NCI-H2196 (cell line): ENCODE measurements around the gene DYRK1A.
A peak's percentile ranks its signal among the peaks of the same experiment; 100 is the strongest.
"Not testable (repeated sequence)": the region's sequence is repeated elsewhere in the genome, so short reads cannot be mapped to it uniquely, and the experiment has no call there.

Source experiments
- DNase-seq: peaks from one replicate; lab custom pipeline; 2025; ENCODE audit not compliant: unreplicated experiment; lab: John Stamatoyannopoulos, UW

The DYRK1A gene

GRCh38 chr21:37366482-37367316 lies at the start of gene DYRK1A:
Gene DYRK1A (plus strand): TSS chr21:37366773. CDS start chr21:37420375, 53,602 bp downstream.
- peak; percentile 99 for DNase-seq

DNA sequence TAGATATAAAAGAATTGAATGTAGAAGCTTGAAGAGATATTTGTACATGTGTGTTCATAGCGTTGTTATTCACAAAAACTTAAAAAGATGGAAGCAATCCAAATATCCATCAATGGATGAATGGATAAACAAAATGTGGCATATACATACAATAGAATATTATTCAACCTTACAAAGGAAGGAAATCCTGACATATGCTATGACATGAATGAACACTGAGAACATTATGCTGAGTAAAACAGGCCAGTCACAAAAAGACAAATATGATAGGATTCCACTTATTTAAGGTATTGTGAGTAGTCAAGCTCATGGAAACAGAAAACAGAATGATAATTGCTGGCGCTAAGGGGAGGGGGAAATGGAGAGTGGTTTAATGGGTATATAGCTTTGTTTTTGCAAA lies 47.0 kb upstream of the DYRK1A start:
- no peak for DNase-seq

- DNase-seq: no peak
Observed at GRCh38 chr21:37322084-37322483, 44.5 kb upstream of the DYRK1A start.

DNA sequence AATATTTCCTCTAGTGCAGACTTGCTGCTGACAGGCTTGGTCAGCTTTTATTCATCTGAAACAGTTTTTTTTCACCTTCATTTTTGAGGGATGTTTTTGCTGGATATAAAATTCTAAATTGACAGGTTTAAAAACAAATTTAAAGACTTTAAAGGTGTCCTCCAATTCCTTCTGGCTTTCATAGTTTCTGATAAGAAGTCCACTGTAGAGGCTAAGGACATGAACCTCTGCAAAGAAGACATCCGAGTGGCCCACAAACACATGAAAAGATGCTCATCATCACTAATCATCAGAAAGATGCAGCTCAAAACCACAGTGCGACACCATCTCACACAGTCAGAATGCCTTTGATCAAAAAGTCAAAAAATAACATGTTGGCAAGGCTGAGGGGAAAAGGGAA lies 42.0 kb upstream of the DYRK1A start:
- DNase-seq: no peak

DNA sequence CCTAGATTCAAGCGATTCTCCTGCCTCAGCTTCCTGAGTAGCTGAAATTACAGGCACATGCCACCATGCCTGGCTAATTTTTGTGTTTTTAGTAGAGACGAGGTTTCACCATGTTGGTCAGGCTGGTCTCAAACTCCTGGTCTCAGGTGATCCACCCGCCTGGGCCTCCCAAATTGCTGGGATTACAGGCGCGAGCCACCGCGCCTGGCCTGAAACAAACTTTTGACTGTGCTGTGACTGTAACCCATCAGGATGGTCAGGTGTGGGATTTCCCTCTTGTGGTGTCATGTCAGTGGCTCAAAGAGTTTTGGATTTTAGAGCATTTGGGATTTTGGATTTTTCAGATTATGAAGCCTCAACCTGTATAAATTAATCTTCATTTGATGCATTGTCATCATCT lies 38.4 kb upstream of the DYRK1A start:
- not testable (repeated sequence) for DNase-seq

DNA sequence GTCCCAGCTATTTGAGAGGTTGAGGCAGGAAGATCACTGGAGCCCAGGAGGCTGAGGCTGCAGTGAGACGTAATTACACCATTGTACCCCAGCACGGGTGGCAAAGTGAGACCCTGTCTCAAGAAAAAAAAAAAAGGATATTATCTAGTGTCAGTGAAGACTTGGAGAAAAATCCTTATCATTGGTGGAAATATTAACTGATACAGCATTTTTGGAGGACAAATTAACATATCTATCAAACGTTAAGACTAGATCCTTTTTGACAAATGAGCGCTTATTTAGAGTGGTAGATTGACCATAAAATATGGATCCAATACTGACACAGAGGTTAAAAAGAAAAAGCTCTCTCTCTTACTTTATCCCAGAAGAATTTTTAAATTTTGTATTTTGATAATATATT lies 35.2 kb upstream of the DYRK1A start:
- DNase-seq: no peak

- no peak for DNase-seq
Observed at GRCh38 chr21:37335053-37335452, 31.5 kb upstream of the DYRK1A start.

DNA sequence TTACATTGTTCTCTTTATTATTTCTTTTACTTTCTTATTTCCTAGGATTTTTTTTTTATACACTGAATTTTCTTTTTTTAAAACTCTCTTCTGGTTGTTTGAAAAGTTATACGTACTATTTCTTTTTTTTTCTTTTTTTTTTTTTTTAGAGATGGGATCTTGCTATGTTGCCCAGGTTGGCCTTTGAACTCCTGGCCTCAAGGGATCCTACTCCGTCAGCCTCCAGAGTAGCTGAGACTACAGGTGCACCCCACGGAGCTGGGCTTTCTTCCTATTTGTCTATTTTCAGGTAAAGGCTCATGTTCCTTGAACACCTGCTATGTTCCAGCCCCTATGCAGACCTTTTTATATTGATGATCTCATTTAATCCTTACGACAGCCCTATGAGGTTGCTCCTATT lies 29.4 kb upstream of the DYRK1A start:
- DNase-seq: no peak

DNA sequence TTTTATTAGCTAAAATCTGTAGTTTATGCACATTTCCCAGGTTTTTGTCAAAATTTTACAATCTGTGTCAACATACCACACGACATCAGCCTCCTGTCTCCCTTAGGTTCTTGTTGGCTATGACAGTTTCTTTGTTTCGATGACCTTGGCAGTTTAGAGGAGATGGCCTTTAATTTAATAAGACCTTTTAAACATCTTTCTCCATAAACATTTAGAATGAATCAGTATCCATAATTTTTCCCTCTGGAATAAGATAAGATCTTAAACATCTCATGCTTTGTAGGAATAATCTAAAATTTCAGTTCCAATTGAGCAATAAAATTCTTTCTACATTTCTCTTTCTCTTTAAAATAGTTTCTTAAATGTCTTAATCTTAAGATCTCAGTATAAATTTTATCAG lies 28.7 kb upstream of the DYRK1A start:
- no peak for DNase-seq

- peak; percentile 31 for DNase-seq
Observed at GRCh38 chr21:37338671-37339551, 27.7 kb upstream of the DYRK1A start.

GRCh38 chr21:37339552-37339939 lies 27.0 kb upstream of the DYRK1A start:
- DNase-seq: no peak

GRCh38 chr21:37341254-37341960 lies 25.2 kb upstream of the DYRK1A start:
- DNase-seq: no peak

DNA sequence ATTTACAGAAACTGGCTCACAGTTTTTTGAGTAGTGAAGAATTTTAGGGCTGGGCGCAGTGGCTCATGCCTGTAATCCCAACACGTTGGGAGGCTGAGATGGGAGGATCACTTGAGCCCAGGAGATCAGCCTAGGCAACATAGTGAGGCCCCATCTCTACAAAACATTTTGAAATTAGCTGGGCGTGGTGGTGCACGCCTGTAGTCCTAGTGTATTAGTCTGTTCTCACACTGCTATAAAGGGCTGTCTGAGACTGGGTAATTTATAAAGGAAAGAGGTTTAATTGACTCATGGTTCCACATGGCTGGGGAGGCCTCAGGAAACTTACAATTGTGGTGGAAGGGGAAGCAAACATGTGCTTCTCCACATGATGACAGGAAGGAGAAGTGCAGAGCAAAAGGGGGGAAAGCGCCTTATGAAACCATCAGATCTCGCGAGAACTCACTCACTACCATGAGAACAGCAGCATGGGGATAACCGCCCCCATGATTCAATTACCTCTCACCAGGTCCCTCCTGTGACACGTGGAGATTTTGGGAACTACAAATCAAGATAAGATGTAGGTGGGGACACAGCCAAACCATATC lies 24.4 kb upstream of the DYRK1A start:
- no peak for DNase-seq

GRCh38 chr21:37346841-37347430 lies 19.6 kb upstream of the DYRK1A start:
- no peak for DNase-seq

DNA sequence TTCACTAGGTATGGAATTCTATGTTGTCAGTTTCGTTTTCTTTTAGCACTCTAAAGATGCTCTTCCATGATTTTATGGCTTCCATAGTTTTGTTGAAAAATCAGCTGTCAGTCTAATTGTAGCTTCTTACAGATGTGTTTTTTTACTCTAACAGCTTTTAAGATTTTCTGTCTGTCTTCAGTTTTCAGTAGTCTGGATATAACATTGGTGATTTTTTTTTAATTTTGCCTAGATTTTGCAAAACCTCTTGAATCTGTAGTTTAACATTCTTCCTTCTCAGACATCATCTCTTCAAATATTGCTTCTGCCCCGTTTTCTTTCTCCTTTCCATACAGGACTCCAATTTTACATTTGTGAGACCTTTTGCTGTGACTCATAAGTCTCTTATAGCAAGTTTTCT lies 17.9 kb upstream of the DYRK1A start:
- DNase-seq: no peak

DNA sequence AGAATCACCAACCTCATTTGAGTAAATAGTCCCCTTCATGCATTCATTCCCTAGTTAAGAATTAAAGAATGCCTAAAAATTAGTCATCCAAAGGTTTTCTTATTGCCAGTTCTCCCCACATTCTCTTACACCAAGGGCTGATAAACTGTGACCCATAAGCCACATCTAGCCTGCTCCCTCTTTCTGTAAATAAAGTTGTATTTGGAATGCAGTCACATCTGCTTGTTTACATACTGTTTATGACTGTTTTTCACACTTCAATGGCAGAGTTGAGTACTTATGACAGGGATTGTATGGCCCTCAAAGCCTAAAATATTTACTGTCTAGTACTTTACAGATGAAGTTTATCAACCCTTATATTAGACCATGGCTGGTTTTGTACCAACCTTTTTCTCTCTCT lies 16.1 kb upstream of the DYRK1A start:
- DNase-seq: no peak

DNA sequence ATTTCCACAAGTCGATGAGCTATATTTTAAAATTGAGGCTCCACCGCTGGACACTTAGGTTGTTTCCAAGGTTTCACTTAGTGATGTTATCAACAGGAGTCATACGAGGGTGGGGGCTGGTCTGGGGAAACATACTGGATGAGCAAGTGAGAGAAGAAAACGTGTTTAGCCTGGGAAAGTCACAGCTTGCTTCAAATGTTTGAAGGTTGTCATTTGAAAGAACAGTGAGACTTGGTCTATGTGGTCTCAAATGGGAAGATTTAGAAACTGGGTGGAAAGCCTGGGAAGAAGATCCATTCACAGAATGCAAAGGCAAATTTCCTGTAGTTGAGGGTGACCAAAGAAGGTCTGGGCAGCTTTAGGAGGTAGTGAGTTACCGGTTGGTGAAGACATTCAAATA lies 9.9 kb upstream of the DYRK1A start:
- no peak for DNase-seq

DNA sequence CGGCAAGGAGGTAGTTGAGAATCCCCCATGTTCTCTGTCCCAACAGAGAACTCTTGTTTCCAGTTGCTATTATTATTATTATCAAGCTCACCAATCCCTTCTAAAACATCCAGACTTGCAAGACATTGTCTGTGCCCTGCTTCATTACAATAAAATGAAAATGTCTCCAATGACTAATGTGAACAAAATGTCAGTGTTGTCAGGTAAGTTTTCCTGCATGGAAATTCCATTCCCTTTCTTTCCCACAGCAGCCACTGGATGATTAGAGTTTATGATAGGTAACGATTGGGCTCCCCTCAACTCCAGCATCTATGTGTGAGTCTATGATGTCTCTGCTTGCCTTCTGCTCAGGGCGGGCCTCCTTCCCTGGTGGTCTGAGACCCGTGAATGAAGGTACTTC lies 8.9 kb upstream of the DYRK1A start:
- no peak for DNase-seq

DNA sequence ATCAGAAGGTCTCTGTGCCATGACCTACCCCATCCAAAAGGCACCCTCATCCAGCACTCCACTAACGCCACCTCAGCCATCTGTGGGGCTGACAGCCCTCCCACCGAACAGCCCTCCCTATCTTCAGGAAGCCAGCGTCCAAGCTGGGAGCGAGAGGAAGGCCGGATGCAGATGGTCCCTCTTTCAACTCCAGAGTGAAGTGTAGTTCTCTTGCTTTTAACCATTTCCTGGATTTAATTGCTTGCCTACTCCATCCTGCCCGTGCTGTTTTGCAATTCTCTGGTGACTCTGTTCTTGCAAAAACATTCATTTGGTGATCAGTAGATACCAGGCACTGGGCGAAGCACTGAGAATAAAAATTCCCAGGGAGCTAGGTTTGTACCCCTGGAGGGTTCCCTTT lies 8.2 kb upstream of the DYRK1A start:
- no peak for DNase-seq

- DNase-seq: no peak
Observed at GRCh38 chr21:37363936-37364335, 2.6 kb upstream of the DYRK1A start.

- no peak for DNase-seq
Observed at GRCh38 chr21:37364722-37365121, 1.9 kb upstream of the DYRK1A start.
